GM04503 (cell line): ENCODE measurements around the gene PDZD4.

Experiments
- DNase-seq: peaks from one replicate; pipeline ENCODE4 v3.0.0-alpha.2; 2012; ENCODE audit warnings: low read depth

PDZD4 gene

GRCh38 chrX:153868576-153869472, 38.5 kb upstream of the PDZD4 start:
- no peak for DNase-seq

GRCh38 chrX:153867671-153868070, 37.3 kb upstream of the PDZD4 start:
- DNase-seq: no peak

GRCh38 chrX:153867139-153867538, 36.8 kb upstream of the PDZD4 start:
- DNase-seq: no peak

GRCh38 chrX:153866302-153867019, 36.1 kb upstream of the PDZD4 start:
- no peak for DNase-seq

- no peak for DNase-seq
Measured at GRCh38 chrX:153865685-153866084, 35.3 kb upstream of the PDZD4 start.

GRCh38 chrX:153865321-153865580, 34.9 kb upstream of the PDZD4 start:
- no peak for DNase-seq

GRCh38 chrX:153864561-153865320, 34.4 kb upstream of the PDZD4 start:
- no peak for DNase-seq

GRCh38 chrX:153864101-153864500, 33.8 kb upstream of the PDZD4 start:
- DNase-seq: no peak

GRCh38 chrX:153863251-153863991, 33.1 kb upstream of the PDZD4 start:
- DNase-seq: no peak

GRCh38 chrX:153862369-153863250, 32.3 kb upstream of the PDZD4 start:
- no peak for DNase-seq

GRCh38 chrX:153861733-153862310, 31.5 kb upstream of the PDZD4 start:
- DNase-seq: no peak

- no peak for DNase-seq
Measured at GRCh38 chrX:153861151-153861550, 30.8 kb upstream of the PDZD4 start.

- no peak for DNase-seq
Measured at GRCh38 chrX:153857348-153857903, 27.1 kb upstream of the PDZD4 start.

GRCh38 chrX:153854702-153855101, 24.4 kb upstream of the PDZD4 start:
- no peak for DNase-seq

GRCh38 chrX:153853902-153854267, 23.5 kb upstream of the PDZD4 start:
- DNase-seq: no peak

- no peak for DNase-seq
Measured at GRCh38 chrX:153853180-153853901, 23.0 kb upstream of the PDZD4 start.

GRCh38 chrX:153851981-153852380, 21.6 kb upstream of the PDZD4 start:
- DNase-seq: no peak

GRCh38 chrX:153848325-153848724, 18.0 kb upstream of the PDZD4 start:
- no peak for DNase-seq

- DNase-seq: no peak
Measured at GRCh38 chrX:153845842-153846241, 15.5 kb upstream of the PDZD4 start.

GRCh38 chrX:153845195-153845594, 14.9 kb upstream of the PDZD4 start:
- DNase-seq: no peak
